Stimulated activated naive CD4-positive, alpha-beta T cell treated with Interleukin-2 at 50 U/mL for 16 hours (primary cell): ENCODE measurements around the gene FAM53A.

Experiments used
- DNase-seq: peaks from one replicate; lab custom pipeline; 2025; lab: John Stamatoyannopoulos, UW

Gene FAM53A

GRCh38 chr4:1593458-1593857, 90.7 kb downstream of the FAM53A start:
- DNase-seq = no peak

GRCh38 chr4:1592709-1593417, 91.2 kb downstream of the FAM53A start:
- DNase-seq = no peak

GRCh38 chr4:1592068-1592708, 91.9 kb downstream of the FAM53A start:
- DNase-seq = no peak

GRCh38 chr4:1591107-1591506, 93.0 kb downstream of the FAM53A start:
- no peak for DNase-seq

- no peak for DNase-seq
These were observed 93.9 kb downstream of the FAM53A start for GRCh38 chr4:1590244-1590643.
